HCT116 (cell line): ENCODE data around the gene HSPA9. TPM values are rescaled to one million over a fixed set of nuclear protein-coding genes. Genes with fewer than 3 reads are reported as not detected.
A peak's percentile ranks its signal among the peaks of the same experiment; 100 is the strongest.

Experiments
- ATAC-seq: fragments of 200-7000 bp; cut with Tn5 transposase; 2 replicates; pipeline ENCODE4 v1.9.1; 2020; ENCODE audit warnings: mild to moderate bottlenecking, moderate library complexity
- BruUV-seq: library from RNA; stranded (reverse); fragments of 400-500 nt; replicated peaks from 2 replicates; lab custom pipeline; 2021; lab: Mats Ljungman, UMichigan
- CTCF ChIA-PET: fragments of 300-600 bp; sonication (Branson Sonifier 250); formaldehyde crosslinking; loops from one replicate; lab custom pipeline; 2021; ENCODE audit warnings: antibody characterized with exemption; lab: Charles Lee
- POLR2A ChIA-PET: fragments of 300-600, 350-600 bp; sonication (Branson Sonifier 250); formaldehyde crosslinking; loops from one replicate; lab custom pipeline; 2021; ENCODE audit warnings: antibody characterized with exemption; lab: Charles Lee
- RAD21 ChIA-PET, 2 experiments: fragments of 300-600 bp; sonication (Branson Sonifier 250); formaldehyde crosslinking; loops; one replicate each; lab custom pipeline; 2023; ENCODE audit warnings: low total read pairs in 2 of 2; ENCODE audit not compliant: uncharacterized antibody in 2 of 2, unreplicated experiment in 2 of 2, low non-redundant PET in 1 of 2; lab: Charles Lee
- DNase-seq: peaks from one replicate; pipeline ENCODE4 v3.0.0-alpha.2; 2010; ENCODE audit warnings: low read depth, low spot score
- H2AFZ ChIP-seq: fragments of 200-600 bp; shearing (Covaris generic), sonication (generic); 2 replicates; pipeline ENCODE4 v1.6.1; 2017; ENCODE audit warnings: low read depth, mixed run types, mixed read lengths, antibody characterized with exemption, low read length; ENCODE audit not compliant: poor library complexity, severe bottlenecking
- H3K27ac ChIP-seq: 2 replicates; pipeline ENCODE4 v1.5.1; 2012; ENCODE audit warnings: low read depth, low read length
- H3K27me3 ChIP-seq: fragments of 200-600 bp; sonication (generic); 2 replicates; pipeline ENCODE4 v1.6.1; 2016; ENCODE audit warnings: mixed run types, low read length, mixed read lengths; ENCODE audit not compliant: insufficient read depth
- H3K36me3 ChIP-seq, 2 experiments: fragments of 200-500 bp in 1 of 2; fragments of 200-600 bp in 1 of 2; sonication (Bioruptor generic) in 1 of 2; sonication (generic) in 1 of 2; 2 replicates each; pipeline versions ENCODE4 v1.5.1 to v1.6.1; 2014 to 2016; ENCODE audit warnings: low read length in 2 of 2, inconsistent platforms in 1 of 2, mixed read lengths in 1 of 2, mixed run types in 1 of 2; ENCODE audit not compliant: insufficient read depth in 2 of 2, control insufficient read depth in 1 of 2
- H3K4me1 ChIP-seq, 2 experiments: fragments of 200-600 bp in 1 of 2; sonication (generic) in 1 of 2; 2 replicates each; pipeline versions ENCODE4 v1.5.1 to v1.6.1; 2012 to 2017; ENCODE audit warnings: low read length in 2 of 2, inconsistent platforms in 1 of 2, mild to moderate bottlenecking in 1 of 2, mixed read lengths in 1 of 2, mixed run types in 1 of 2, moderate library complexity in 1 of 2; ENCODE audit not compliant: insufficient read depth in 2 of 2, control insufficient read depth in 1 of 2
- H3K4me2 ChIP-seq: fragments of 200-600 bp; sonication (generic); 2 replicates; pipeline ENCODE4 v1.6.1; 2017; ENCODE audit warnings: mixed run types, low read length, mixed read lengths
- H3K4me3 ChIP-seq, 2 experiments: fragments of 200-600 bp in 1 of 2; sonication (generic) in 1 of 2; replicated peaks in 1 of 2; 2 replicates each; pipeline ENCODE4 v1.5.1; 2011 to 2016; ENCODE audit warnings: low read length in 2 of 2, control low read depth in 1 of 2, low read depth in 1 of 2, mild to moderate bottlenecking in 1 of 2, mixed read lengths in 1 of 2, mixed run types in 1 of 2
- H3K79me2 ChIP-seq: fragments of 200-600 bp; sonication (generic); 2 replicates; pipeline ENCODE4 v1.6.1; 2017; ENCODE audit warnings: mild to moderate bottlenecking, mixed run types, low read length, moderate library complexity, mixed read lengths; ENCODE audit not compliant: insufficient read depth
- H3K9ac ChIP-seq: fragments of 200-600 bp; sonication (generic); 2 replicates; pipeline ENCODE4 v1.6.1; 2016; ENCODE audit warnings: low read length, mixed read lengths
- H3K9me2 ChIP-seq: fragments of 200-600 bp; sonication (generic), shearing (Covaris generic); 2 replicates; pipeline ENCODE4 v1.6.1; 2017; ENCODE audit warnings: mixed run types, mild to moderate bottlenecking, moderate library complexity; ENCODE audit not compliant: insufficient read depth
- H3K9me3 ChIP-seq, 2 experiments: fragments of 200-500 bp in 1 of 2; fragments of 200-600 bp in 1 of 2; sonication (Bioruptor generic) in 1 of 2; sonication (generic) in 1 of 2; 2 replicates each; pipeline ENCODE4 v1.6.1; 2014 to 2017; ENCODE audit warnings: low read length in 2 of 2, mixed read lengths in 2 of 2, inconsistent platforms in 1 of 2, low read depth in 1 of 2, mild to moderate bottlenecking in 1 of 2, mixed run types in 1 of 2, moderate library complexity in 1 of 2; ENCODE audit not compliant: control insufficient read depth in 1 of 2, insufficient read depth in 1 of 2
- H4K20me1 ChIP-seq: fragments of 200-600 bp; sonication (generic), shearing (Covaris generic); 2 replicates; pipeline ENCODE4 v1.6.1; 2017; ENCODE audit warnings: mixed run types, mild to moderate bottlenecking, moderate library complexity; ENCODE audit not compliant: insufficient read depth
- CEBPB ChIP-seq: IDR thresholded peaks from 2 replicates; pipeline ENCODE4 v1.6.1; 2012; ENCODE audit warnings: low read depth
- POLR2A ChIP-seq: IDR thresholded peaks from 2 replicates; pipeline ENCODE4 v1.7.0; 2011; ENCODE audit warnings: borderline replicate concordance; ENCODE audit not compliant: insufficient read depth, insufficient read length; ENCODE audit errors: extremely low read depth
- SP1 ChIP-seq: IDR thresholded peaks from 2 replicates; pipeline ENCODE4 v1.6.1; 2012; ENCODE audit warnings: low read depth
- SRF ChIP-seq: IDR thresholded peaks from 2 replicates; pipeline ENCODE4 v1.6.1; 2012; ENCODE audit warnings: low read depth
- TCF7L2 ChIP-seq: IDR thresholded peaks from 2 replicates; pipeline ENCODE4 v1.7.0; 2011; ENCODE audit warnings: borderline replicate concordance, inconsistent platforms; ENCODE audit not compliant: insufficient read depth, insufficient read length; ENCODE audit errors: extremely low read depth
- YY1 ChIP-seq: IDR thresholded peaks from 2 replicates; pipeline ENCODE4 v1.6.1; 2011; ENCODE audit warnings: low read length, low read depth, moderate library complexity, mild to moderate bottlenecking; ENCODE audit not compliant: insufficient replicate concordance; ENCODE audit errors: extremely low read depth
- ZNF274 ChIP-seq: fragments of 200-500 bp; sonication (Bioruptor generic); IDR thresholded peaks from 2 replicates; pipeline ENCODE4 v1.6.1; 2014; ENCODE audit warnings: mild to moderate bottlenecking, low read depth, low read length, inconsistent platforms
- intact Hi-C: fragments of 100-400 bp; cut with micrococcal nuclease; formaldehyde crosslinking; loops from 2 replicates; pipeline ENCODE4 v1.10.0; 2022
- total RNA-seq: library from RNA; stranded (reverse); gene quantifications from one replicate; pipeline ENCODE4 v1.2.1, GENCODE V29; 2021; ENCODE audit not compliant: unreplicated experiment
- TF ChIP-seq, protein P1 (sequence below): IDR thresholded peaks from 2 replicates; pipeline ENCODE4 v1.6.1; 2012; ENCODE audit warnings: low read depth

The HSPA9 gene
- total RNA-seq, 1 experiment from 2014 or later: 486 TPM

DNA sequence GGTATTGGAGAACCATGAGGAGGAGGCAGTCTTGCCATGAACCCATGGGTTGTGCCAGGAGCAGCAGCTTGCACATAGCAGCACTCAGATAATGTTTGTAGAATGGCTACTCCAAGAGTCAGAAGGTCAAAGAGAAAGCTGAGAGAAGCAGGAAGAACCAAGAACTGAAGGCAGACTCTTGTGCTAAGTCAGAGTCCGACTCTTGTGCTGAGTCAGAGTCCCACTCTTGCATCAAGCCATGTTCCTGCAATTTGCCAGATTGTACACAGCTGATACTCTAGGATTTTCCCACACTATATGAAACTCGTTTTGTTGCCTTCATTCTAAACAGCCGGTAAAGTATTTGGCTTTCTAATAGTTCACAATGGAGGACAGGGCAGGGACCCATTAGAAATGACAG, 26.2 kb upstream of the HSPA9 start:
- H3K4me3 ChIP-seq: no peak overlapping the region
- H3K4me1 ChIP-seq: peaks cover 0 to 5% of the 10 kb centered on the region in 2 experiments; a peak in 1 of 4 replicates
- H3K27me3 ChIP-seq: no peaks in the 10 kb centered on the region
- TF ChIP-seq POLR2A (no peak), TCF7L2 (no peak), SRF (no peak), ZNF274 (no peak), CEBPB (no peak), YY1 (no peak)
- TF ChIP-seq, protein P1, sequence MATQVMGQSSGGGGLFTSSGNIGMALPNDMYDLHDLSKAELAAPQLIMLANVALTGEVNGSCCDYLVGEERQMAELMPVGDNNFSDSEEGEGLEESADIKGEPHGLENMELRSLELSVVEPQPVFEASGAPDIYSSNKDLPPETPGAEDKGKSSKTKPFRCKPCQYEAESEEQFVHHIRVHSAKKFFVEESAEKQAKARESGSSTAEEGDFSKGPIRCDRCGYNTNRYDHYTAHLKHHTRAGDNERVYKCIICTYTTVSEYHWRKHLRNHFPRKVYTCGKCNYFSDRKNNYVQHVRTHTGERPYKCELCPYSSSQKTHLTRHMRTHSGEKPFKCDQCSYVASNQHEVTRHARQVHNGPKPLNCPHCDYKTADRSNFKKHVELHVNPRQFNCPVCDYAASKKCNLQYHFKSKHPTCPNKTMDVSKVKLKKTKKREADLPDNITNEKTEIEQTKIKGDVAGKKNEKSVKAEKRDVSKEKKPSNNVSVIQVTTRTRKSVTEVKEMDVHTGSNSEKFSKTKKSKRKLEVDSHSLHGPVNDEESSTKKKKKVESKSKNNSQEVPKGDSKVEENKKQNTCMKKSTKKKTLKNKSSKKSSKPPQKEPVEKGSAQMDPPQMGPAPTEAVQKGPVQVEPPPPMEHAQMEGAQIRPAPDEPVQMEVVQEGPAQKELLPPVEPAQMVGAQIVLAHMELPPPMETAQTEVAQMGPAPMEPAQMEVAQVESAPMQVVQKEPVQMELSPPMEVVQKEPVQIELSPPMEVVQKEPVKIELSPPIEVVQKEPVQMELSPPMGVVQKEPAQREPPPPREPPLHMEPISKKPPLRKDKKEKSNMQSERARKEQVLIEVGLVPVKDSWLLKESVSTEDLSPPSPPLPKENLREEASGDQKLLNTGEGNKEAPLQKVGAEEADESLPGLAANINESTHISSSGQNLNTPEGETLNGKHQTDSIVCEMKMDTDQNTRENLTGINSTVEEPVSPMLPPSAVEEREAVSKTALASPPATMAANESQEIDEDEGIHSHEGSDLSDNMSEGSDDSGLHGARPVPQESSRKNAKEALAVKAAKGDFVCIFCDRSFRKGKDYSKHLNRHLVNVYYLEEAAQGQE: no peak
- ChIA-PET POLR2A (no interaction called here), CTCF (no interaction called here), RAD21 (no interaction called here)
- H3K36me3 ChIP-seq: no peaks in the 10 kb centered on the region
- peak overlapping the region; percentile 53 for H2AFZ ChIP-seq
- intact Hi-C loops: no loop called here
- H3K9me3 ChIP-seq: no peaks in the 10 kb centered on the region
- no peaks in the 10 kb centered on the region for H3K9me2 ChIP-seq
- peak; percentile 27; the same call in 1 of the 2 replicates for ATAC-seq
- no peaks in the 10 kb centered on the region for H4K20me1 ChIP-seq
- H3K9ac ChIP-seq: no peak overlapping the region
- no peak overlapping the region for H3K4me2 ChIP-seq
- BruUV-seq: no TSS peak
- no peaks in the 10 kb centered on the region for H3K79me2 ChIP-seq
- no peak for DNase-seq
- no peak overlapping the region for H3K27ac ChIP-seq

DNA sequence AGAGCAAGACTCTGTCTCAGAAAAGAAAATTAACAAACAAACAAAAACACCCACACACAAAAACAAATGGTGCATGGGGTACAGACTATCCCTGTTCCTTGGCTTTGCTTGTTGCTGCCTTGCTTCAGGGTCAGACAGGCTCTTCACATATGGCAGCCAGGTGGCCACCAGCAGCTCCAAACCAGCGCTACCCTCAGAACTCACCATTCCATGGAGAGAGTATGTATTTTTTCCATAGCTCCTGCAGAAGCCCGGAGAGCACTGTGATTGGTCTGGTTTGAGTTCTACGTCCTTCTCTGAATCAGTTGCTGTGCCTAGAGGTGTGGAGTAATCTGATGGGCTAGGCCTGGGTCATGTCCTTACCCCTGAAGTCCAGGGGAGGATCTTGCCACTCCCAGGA, 25.2 kb upstream of the HSPA9 start:
- no TSS peak for BruUV-seq
- Histone ChIP-seq H3K27me3 (no peaks in the 10 kb centered on the region), H2AFZ (no peak overlapping the region), H3K4me1 (peaks cover 0 to 5% of the 10 kb centered on the region in 2 experiments; a peak in 1 of 4 replicates), H3K27ac (no peak overlapping the region), H3K4me3 (no peak overlapping the region), H3K9me3 (no peaks in the 10 kb centered on the region), H3K36me3 (no peaks in the 10 kb centered on the region), H3K9me2 (no peaks in the 10 kb centered on the region), H3K9ac (no peak overlapping the region), H3K79me2 (no peaks in the 10 kb centered on the region), H3K4me2 (no peak overlapping the region), H4K20me1 (no peaks in the 10 kb centered on the region)
- DNase-seq: no peak
- CTCF ChIA-PET: no interaction called here
- TF ChIP-seq SP1: no peak
- RAD21 ChIA-PET: no interaction called here
- intact Hi-C loops: no loop called here
- ATAC-seq: no peak
- POLR2A ChIA-PET: no interaction called here
